Lung (tissue), 12 donors: ENCODE measurements around the gene SNX27. TPM values are rescaled to one million over a fixed set of nuclear protein-coding genes. Genes with fewer than 3 reads are reported as not detected.

Experiments
- ATAC-seq: fragments of 200-7000 bp; cut with Tn5 transposase; one replicate; pipeline ENCODE4 v1.9.1; 2020; ENCODE audit warnings: moderate number of reproducible peaks; ENCODE audit not compliant: insufficient read depth, low FRiP score
- DNase-seq, 3 donors: peaks; one replicate each; pipeline ENCODE4 v3.0.0-alpha.2; 2013 to 2017
- H3K27ac ChIP-seq, 2 donors: one replicate each; pipeline ENCODE4 v1.5.1; 2013; ENCODE audit warnings: mild to moderate bottlenecking in 2 of 2, moderate library complexity in 2 of 2, control low read depth in 1 of 2, inconsistent platforms in 1 of 2, low read depth in 1 of 2, low read length in 1 of 2
- H3K27me3 ChIP-seq, 3 donors: one replicate each; pipeline ENCODE4 v1.5.1; 2013; ENCODE audit warnings: low read length in 2 of 3; ENCODE audit not compliant: control insufficient read depth in 3 of 3, insufficient read depth in 3 of 3
- H3K36me3 ChIP-seq, 4 donors: one replicate each; pipeline ENCODE4 v1.5.1; 2013; ENCODE audit warnings: low read length in 4 of 4, mild to moderate bottlenecking in 1 of 4, moderate library complexity in 1 of 4; ENCODE audit not compliant: control insufficient read depth in 4 of 4, insufficient read depth in 4 of 4
- H3K4me1 ChIP-seq, 5 donors: one replicate each; pipeline ENCODE4 v1.5.1; 2013; ENCODE audit warnings: low read length in 5 of 5, mild to moderate bottlenecking in 2 of 5, moderate library complexity in 1 of 5; ENCODE audit not compliant: control insufficient read depth in 5 of 5, insufficient read depth in 5 of 5
- H3K4me3 ChIP-seq: one replicate; pipeline ENCODE4 v1.5.1; 2013; ENCODE audit warnings: mild to moderate bottlenecking, control low read depth, moderate library complexity
- H3K9ac ChIP-seq, 2 donors: one replicate each; pipeline ENCODE4 v1.5.1; 2013; ENCODE audit warnings: low read length in 2 of 2, control low read depth in 1 of 2; ENCODE audit not compliant: insufficient read depth in 1 of 2
- H3K9me3 ChIP-seq, 4 donors: one replicate each; pipeline ENCODE4 v1.5.1; 2013; ENCODE audit warnings: low read length in 3 of 4, mild to moderate bottlenecking in 1 of 4, moderate library complexity in 1 of 4; ENCODE audit not compliant: control insufficient read depth in 4 of 4, insufficient read depth in 3 of 4
- CTCF ChIP-seq: IDR thresholded peaks from 2 replicates; pipeline ENCODE4 v1.5.1; 2012; ENCODE audit warnings: mild to moderate bottlenecking; ENCODE audit errors: control extremely low read depth, extremely low read depth
- WGBS, 2 donors: extraction: QIAGEN DNeasy Blood & Tissue Kit; methylation state at CpG; one replicate each; pipeline ENCODE4 v1.1.7; 2013; 5-methylcytosine and 5-hydroxymethylcytosine counted together
- polyA plus RNA-seq, 2 donors: library from polyadenylated mRNA; stranded (reverse); fragments of 200-250 nt; gene quantifications; one replicate each; pipeline ENCODE4 v1.2.1, GENCODE V29; 2013
- total RNA-seq, 2 donors: library from RNA; depleted of rRNA in 1 of 2; stranded (reverse); fragments of >200 nt in 1 of 2; gene quantifications; one replicate each; pipeline ENCODE4 v1.2.1, GENCODE V29; 2014 to 2021
- donor health status: control.
- donor health status: control.
- donor health status: Bipolar disorder and iron deficiency.
- donor health status: healthy.
- donor health status: DM: yes; HTN: yes; CAD: no.

SNX27 gene
- total and polyA plus RNA-seq, 4 donors = 12.1 to 63.7 (median 26.5) TPM

GRCh38 chr1:151704246-151704645 is 92.4 kb downstream of the SNX27 start:
- no peak overlapping the region for H3K4me3 ChIP-seq
- no peak for TF ChIP-seq CTCF
- no peaks in the 10 kb centered on the region for H3K27me3 ChIP-seq
- ATAC-seq = no peak
- no peak overlapping the region for H3K27ac ChIP-seq
- peaks cover 10 to 17% (median 14%) of the 10 kb centered on the region in 4 donors for H3K36me3 ChIP-seq
- no peak for DNase-seq
- no peak overlapping the region for H3K9ac ChIP-seq
- WGBS, 2 donors = 83 to 90% methylated on average over 4 of the region's 4 CpGs
- H3K9me3 ChIP-seq = peaks cover 0 to 2% (median 0%) of the 10 kb centered on the region in 4 donors
- H3K4me1 ChIP-seq = no peaks in the 10 kb centered on the region

DNA sequence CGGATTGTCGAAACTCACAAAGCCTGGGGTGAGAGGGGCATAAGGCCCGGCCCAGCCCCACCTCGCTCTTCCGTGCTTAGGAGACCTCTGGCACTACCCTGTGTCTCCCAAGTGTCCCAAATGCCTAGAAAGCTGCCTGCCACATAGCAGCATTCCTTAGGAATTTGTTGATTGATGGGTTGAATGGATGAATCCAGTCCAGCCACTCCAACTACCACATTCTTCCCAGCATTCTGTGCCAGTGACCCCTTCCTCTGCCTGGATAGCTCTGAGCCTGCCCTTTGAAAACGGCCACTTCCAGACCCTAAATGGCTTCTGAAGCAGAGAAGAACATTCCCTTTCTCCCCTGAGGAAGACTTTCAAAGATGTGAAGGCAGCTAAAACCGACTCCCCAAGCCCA is 93.3 kb downstream of the SNX27 start:
- Histone ChIP-seq H3K4me1 (no peaks in the 10 kb centered on the region), H3K9me3 (peaks cover 0 to 2% (median 0%) of the 10 kb centered on the region in 4 donors), H3K36me3 (peaks cover 6 to 12% (median 10%) of the 10 kb centered on the region in 4 donors), H3K4me3 (no peak overlapping the region), H3K9ac (no peak overlapping the region), H3K27me3 (no peaks in the 10 kb centered on the region), H3K27ac (no peak overlapping the region)
- DNase-seq (no peak), ATAC-seq (no peak)
- no peak for TF ChIP-seq CTCF
- WGBS, 2 donors = 86 to 97% methylated on average over 7 of the region's 7 CpGs

- no peak overlapping the region for H3K9ac ChIP-seq
- 69 to 76% methylated on average over 10 to 11 of the region's 11 CpGs for WGBS, 2 donors
- DNase-seq = no peak
These were observed 94.1 kb downstream of the SNX27 start for GRCh38 chr1:151705753-151706463.

More at GRCh38 chr1:151705753-151706463, 94.1 kb downstream of the SNX27 start:
- peaks cover 4 to 10% (median 6%) of the 10 kb centered on the region in 4 donors for H3K36me3 ChIP-seq
- no peaks in the 10 kb centered on the region for H3K4me1 ChIP-seq
- H3K9me3 ChIP-seq = peaks cover 0 to 2% (median 0%) of the 10 kb centered on the region in 4 donors
- no peak overlapping the region for H3K27ac ChIP-seq
- TF ChIP-seq CTCF = no peak
- no peaks in the 10 kb centered on the region for H3K27me3 ChIP-seq
- no peak for ATAC-seq
- H3K4me3 ChIP-seq = no peak overlapping the region
